ENCODE measurements around the gene MAVS. TPM values are rescaled to one million over a fixed set of nuclear protein-coding genes. Genes with fewer than 3 reads are reported as not detected.

MAVS gene
- total RNA-seq: 35.7 TPM
- long read RNA-seq, full-length matches to known transcripts: 20 of 66 reads
- long read RNA-seq, partial matches to known transcripts: 11 of 66 reads
- long read RNA-seq, other reads (novel, unspliced or antisense): 35 of 66 reads

DNA sequence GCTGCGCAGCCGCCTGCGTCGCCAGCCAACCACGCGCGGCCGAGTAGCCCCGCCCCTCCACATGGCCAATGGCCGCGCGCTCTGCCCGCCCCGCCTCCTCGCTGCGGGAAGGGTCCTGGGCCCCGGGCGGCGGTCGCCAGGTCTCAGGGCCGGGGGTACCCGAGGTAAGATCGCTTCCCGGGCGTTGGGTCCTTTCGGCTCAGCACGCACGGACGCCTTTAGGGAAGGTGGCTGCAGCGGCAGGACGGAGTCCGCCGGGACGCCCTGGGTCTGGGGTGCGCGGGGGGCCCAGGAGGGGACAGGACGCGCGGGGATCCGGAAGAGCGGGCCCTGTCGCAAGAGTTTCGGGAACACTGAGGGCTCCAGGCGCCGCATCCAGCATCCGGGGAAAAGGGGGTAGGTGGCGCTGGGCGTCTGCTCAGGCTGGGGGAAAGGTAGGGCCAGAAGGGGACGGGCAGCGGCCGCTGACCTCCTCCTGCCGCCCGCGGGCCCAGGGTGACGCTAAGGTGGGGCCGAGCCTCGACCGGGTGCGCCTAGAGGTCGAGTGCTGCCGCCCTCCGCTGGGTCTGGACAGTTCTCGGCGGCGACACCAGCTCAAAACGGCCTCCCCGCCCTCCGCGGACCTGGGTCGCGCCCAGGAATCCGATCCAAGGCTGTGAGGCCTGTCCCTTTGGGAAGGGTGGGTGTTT is at the start of gene MAVS:
MAVS (plus strand) TSS at position 95 of the 689 bp plus-strand sequence. CDS start 7,791 bp downstream, outside the sequence.
- DNase-seq (peak; percentile 95), ATAC-seq (ENCODE audit: poor library complexity) (peak; percentile 98)
- intact Hi-C loops (cut with DNase I): no loop called here

- no peak for ATAC-seq (ENCODE audit: poor library complexity)
- no peak for DNase-seq
- intact Hi-C loops (cut with DNase I): no loop called here
Observed at GRCh38 chr20:3797226-3797545, 49.4 kb upstream of the MAVS start.

- intact Hi-C loops (cut with DNase I): no loop called here
- ATAC-seq (ENCODE audit: poor library complexity) (no peak), DNase-seq (no peak)
Observed at GRCh38 chr20:3797592-3798372, 48.9 kb upstream of the MAVS start.

DNA sequence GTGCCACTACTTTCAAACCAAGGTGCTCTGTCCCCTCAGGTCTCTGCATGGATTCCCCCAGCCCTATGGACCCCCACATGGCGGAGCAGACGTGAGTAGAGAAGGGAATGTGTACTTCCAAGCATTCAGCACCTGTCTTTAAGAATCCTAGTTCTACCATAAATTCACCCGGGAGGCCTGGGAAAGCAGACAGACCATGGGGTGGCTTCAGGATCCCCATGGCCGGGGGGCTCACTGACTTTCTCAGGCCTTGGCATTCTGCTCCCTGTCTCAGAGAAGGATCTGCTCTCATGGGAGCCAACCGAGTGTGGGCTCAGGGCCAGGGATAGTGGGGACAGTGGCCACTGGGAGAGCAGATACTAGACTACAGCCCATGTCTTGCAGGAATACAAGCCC is 48.3 kb upstream of the MAVS start:
- intact Hi-C loops (cut with DNase I): no loop called here
- no peak for DNase-seq
- ATAC-seq (ENCODE audit: poor library complexity): no peak

GRCh38 chr20:3798908-3799248 is 47.8 kb upstream of the MAVS start:
- no peak for DNase-seq
- intact Hi-C loops (cut with DNase I): no loop called here
- no peak for ATAC-seq (ENCODE audit: poor library complexity)

- ATAC-seq (ENCODE audit: poor library complexity): no peak
- intact Hi-C loops (cut with DNase I): no loop called here
- DNase-seq: no peak
Observed at GRCh38 chr20:3800256-3800877, 46.3 kb upstream of the MAVS start.

DNA sequence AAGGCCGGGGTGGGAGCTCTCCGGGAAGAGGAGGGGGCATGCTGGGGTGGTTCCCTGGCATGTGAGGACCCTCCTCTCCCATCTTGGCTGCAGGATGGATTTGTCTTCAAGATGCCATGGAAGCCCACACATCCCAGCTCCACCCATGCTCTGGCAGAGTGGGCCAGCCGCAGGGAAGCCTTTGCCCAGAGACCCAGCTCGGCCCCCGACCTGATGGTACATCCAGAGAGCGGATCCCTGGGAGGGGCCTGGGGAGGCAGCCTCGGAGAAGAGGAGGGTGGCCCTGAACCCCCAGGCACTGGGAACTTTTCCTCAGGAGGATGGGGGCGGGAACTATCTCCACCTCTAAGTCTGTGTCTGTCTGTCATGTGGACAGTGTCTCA is 45.8 kb upstream of the MAVS start:
- ATAC-seq (ENCODE audit: poor library complexity) (no peak), DNase-seq (no peak)
- intact Hi-C loops (cut with DNase I): no loop called here

DNA sequence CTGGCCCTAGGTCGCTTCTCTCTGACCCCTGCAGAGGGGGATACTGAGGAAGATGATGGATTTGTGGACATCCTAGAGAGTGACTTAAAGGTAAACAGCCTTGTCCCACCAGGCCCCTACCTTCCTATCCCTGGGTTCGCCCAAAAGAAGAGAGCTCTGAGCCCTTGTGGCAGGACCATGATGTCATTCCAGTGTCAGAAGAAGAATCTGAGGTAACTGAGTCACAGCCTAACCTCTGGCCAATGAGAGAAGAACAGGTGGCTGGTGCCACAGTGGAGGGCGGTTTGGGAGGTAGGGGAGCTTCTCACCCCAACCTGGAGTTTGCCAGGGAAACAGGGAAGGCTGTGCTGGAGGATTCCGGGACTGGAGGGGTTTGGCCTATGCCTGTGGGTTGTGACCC is 45.3 kb upstream of the MAVS start:
- DNase-seq (no peak), ATAC-seq (ENCODE audit: poor library complexity) (no peak)
- intact Hi-C loops (cut with DNase I): no loop called here

DNA sequence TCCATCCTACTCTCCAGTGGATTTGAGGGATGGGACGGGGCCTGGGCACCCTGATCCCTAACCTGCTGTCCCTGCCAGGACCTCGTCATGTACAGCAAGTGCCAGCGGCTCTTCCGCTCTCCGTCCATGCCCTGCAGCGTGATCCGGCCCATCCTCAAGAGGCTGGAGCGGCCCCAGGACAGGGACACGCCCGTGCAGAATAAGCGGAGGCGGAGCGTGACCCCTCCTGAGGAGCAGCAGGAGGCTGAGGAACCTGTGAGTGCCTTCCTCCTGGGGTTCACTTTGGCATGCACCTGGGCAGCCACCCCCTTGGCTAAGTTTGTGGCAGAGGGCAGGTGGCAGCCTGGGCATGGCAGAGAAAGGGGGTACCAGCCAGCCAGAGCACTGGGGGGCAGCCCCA is 44.8 kb upstream of the MAVS start:
- intact Hi-C loops (cut with DNase I): no loop called here
- ATAC-seq (ENCODE audit: poor library complexity) (no peak), DNase-seq (no peak)

- intact Hi-C loops (cut with DNase I): no loop called here
- ATAC-seq (ENCODE audit: poor library complexity): no peak
Observed at GRCh38 chr20:3802524-3803239, 44.0 kb upstream of the MAVS start.

GRCh38 chr20:3803289-3803688 is 43.3 kb upstream of the MAVS start:
- DNase-seq: no peak
- no peak for ATAC-seq (ENCODE audit: poor library complexity)
- intact Hi-C loops (cut with DNase I): no loop called here

More at GRCh38 chr20:3802524-3803239, 44.0 kb upstream of the MAVS start:
- no peak for DNase-seq

DNA sequence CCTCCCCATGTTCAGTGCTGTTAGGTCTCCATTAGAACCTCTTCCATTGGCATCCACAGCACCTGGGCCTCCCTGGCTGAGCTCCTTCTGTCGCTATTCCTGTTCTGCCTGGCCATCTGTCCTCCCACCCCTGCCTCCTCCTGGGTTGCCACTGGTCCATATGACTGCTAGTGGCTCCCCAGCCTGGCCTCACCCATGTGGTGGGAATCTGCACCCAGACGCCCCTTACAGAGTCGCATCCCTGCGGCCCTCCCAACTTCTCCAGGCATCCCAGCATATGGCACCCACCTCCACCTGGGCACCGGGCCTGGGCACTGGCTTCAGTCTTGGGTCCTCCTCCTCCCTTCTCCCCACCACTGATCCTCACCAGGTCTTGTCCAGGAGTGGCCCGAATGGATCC is 42.8 kb upstream of the MAVS start:
- DNase-seq: no peak
- intact Hi-C loops (cut with DNase I): no loop called here
- ATAC-seq (ENCODE audit: poor library complexity): no peak

- intact Hi-C loops (cut with DNase I): no loop called here
- DNase-seq: no peak
Observed at GRCh38 chr20:3804254-3804751, 42.3 kb upstream of the MAVS start.

GRCh38 chr20:3804781-3805180 is 41.9 kb upstream of the MAVS start:
- ATAC-seq (ENCODE audit: poor library complexity) (no peak), DNase-seq (no peak)
- intact Hi-C loops (cut with DNase I): no loop called here

More at GRCh38 chr20:3804254-3804751, 42.3 kb upstream of the MAVS start:
- no peak for ATAC-seq (ENCODE audit: poor library complexity)

GRCh38 chr20:3808544-3808943 is 38.1 kb upstream of the MAVS start:
- no peak for DNase-seq
- intact Hi-C loops (cut with DNase I): no loop called here
- ATAC-seq (ENCODE audit: poor library complexity): no peak

DNA sequence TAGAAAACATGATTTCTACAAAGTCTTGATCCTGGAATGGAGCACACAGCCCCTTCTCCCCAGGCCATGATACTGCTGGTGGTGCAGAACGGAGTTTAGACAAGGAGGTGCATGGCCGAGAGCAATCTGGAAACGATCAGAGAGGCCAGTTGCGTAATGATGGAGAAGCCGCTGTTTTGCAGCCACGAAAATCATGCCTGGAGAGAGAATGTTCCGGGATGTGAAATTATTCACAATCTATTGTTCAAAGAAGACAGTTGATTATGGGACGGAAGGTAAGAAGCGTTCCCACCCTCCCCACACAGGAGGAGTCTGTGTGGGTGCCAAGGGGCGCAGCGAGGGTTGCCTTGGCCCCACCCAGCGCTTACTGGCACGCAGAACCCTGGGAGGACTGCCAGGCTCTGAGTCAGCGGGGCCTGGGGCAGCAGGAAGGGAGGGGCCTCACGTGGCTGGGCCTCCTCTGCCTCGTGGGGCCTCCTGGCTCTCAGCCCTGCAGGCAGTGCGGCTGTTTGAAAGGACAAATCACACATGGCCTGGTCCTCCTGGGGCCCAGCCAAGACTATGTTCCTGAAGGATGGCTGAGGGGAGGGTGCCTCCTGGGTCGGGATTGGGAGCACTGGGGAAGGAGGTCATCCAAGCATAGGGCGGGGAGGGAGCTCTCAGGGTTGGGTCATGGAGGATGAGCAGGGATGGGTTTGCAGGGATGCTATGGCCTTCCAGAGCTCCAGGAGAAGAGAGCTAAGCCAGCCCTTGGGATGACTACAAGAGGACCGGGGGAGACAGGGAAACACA is 35.0 kb upstream of the MAVS start:
- ATAC-seq (ENCODE audit: poor library complexity) (peak; percentile 91), DNase-seq (peak; percentile 99)
- intact Hi-C loops (cut with DNase I): no loop called here

GRCh38 chr20:3812259-3812681 is 34.4 kb upstream of the MAVS start:
- no peak for ATAC-seq (ENCODE audit: poor library complexity)
- no peak for DNase-seq
- intact Hi-C loops (cut with DNase I): no loop called here
